Superior temporal gyrus (tissue), 1 donor: ENCODE results near the gene FFAR1.

Experiments
- DNase-seq: peaks from one replicate; pipeline ENCODE4 v3.0.0-alpha.2; 2016; ENCODE audit errors: extremely low spot score

The FFAR1 gene

GRCh38 chr19:35389192-35389861 is 41.6 kb downstream of the FFAR1 start:
- no peak for DNase-seq

DNA sequence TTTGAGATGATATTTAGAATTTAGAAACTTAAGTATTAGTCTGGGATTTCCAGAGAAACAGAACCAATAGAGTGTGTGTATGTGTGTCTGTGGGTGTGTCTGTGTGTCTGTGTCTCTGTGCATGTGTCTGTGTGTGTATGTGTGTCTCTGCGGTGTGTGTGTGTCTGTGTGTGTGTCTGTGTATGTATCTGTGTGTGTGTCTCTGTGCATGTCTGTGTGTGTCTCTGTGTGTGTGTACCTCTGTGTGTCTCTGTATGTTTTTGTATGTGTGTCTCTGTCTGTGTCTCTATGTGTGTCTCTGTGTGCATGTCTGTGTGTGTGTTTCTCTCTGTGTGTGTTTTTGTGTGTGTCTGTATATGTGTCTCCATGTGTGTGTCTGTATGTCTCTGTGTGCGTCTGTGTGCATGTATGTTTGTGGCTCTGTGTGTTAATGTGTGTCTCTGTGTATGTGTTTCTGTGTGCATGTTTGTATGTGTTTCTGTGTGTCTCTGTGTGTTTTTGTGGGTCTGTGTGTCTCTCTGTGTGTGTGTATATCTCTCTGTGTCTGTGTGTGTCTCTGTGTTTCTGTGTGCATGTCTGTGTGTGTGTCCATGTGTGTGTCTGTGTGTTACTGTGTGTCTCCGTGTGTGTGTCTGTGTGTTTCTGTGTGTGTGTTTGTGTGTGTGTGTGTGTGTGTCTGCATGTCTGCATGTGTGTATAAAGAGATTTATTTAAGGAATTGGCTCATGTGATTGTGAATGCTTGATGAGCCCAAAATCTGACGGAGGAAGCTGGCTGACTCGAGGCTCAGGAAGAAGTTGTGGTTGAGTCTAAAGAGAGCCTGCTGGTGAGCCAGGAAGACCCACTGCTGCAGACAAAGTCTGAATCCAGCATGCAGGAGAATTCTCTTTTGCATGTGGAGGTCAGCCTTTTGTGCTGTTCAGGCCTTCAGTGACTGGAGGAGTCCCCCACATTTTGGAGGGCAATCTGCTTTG is 45.3 kb downstream of the FFAR1 start:
- DNase-seq: no peak

GRCh38 chr19:35395382-35396199 is 47.9 kb downstream of the FFAR1 start:
- DNase-seq: no peak

GRCh38 chr19:35396240-35396885 is 48.7 kb downstream of the FFAR1 start:
- no peak for DNase-seq

- DNase-seq: no peak
Observed at GRCh38 chr19:35397064-35397463, 49.4 kb downstream of the FFAR1 start.
